Measurements from ENCODE around the gene PXMP2. TPM values are rescaled to one million over a fixed set of nuclear protein-coding genes. Genes with fewer than 3 reads are reported as not detected.

Gene PXMP2
- total and polyA plus RNA-seq, 11 donors, result 23.9 to 149 (median 39.7) TPM

GRCh38 chr12:132717011-132717410, 29.6 kb downstream of the PXMP2 start:
- Histone ChIP-seq H3K36me3 (peaks cover 0 to 68% (median 63%) of the 10 kb centered on the region in 9 donors), H3K9me3 (no peaks in the 10 kb centered on the region), H3K27ac (no peak overlapping the region), H3K4me1 (peaks cover 0 to 9% (median 3%) of the 10 kb centered on the region in 12 donors), H3K4me3 (no peak overlapping the region), H3K27me3 (no peaks in the 10 kb centered on the region)
- 89 to 94% (median 90%) methylated on average over 17 of the region's 17 CpGs for WGBS, 4 donors
- intact Hi-C loops (cut with DNase I), result no loop called here
- no peak for ATAC-seq
- TF ChIP-seq POLR2A (IDR thresholded peaks at IDR 0.05), result no peak
- no peak for TF ChIP-seq CTCF (IDR thresholded peaks at IDR 0.05)
- DNase-seq, result peak in 1 of 5 donors; percentile 43

GRCh38 chr12:132717531-132718387, 30.4 kb downstream of the PXMP2 start:
- DNase-seq (peak in 1 of 5 donors; percentile 44), ATAC-seq (peak in 1 of 4 donors; percentile 5)
- no peak for TF ChIP-seq CTCF (IDR thresholded peaks at IDR 0.05)
- TF ChIP-seq POLR2A (IDR thresholded peaks at IDR 0.05), result no peak
- no peak overlapping the region for H3K4me3 ChIP-seq
- no peaks in the 10 kb centered on the region for H3K9me3 ChIP-seq
- intact Hi-C loops (cut with DNase I), result no loop called here
- no peak overlapping the region for H3K27ac ChIP-seq
- no peaks in the 10 kb centered on the region for H3K27me3 ChIP-seq
- peaks cover 0 to 4% (median 0%) of the 10 kb centered on the region in 12 donors for H3K4me1 ChIP-seq
- WGBS, 4 donors, result 93 to 95% (median 95%) methylated on average over 25 to 61 of the region's 61 CpGs
- H3K36me3 ChIP-seq, result peaks cover 0 to 75% (median 70%) of the 10 kb centered on the region in 9 donors

GRCh38 chr12:132718644-132719043, 31.3 kb downstream of the PXMP2 start:
- no peak for ATAC-seq
- TF ChIP-seq POLR2A (IDR thresholded peaks at IDR 0.05), result no peak
- TF ChIP-seq CTCF (IDR thresholded peaks at IDR 0.05), result no peak
- intact Hi-C loops (cut with DNase I), result no loop called here
- peak in 1 of 5 donors; percentile 51 for DNase-seq
- no peaks in the 10 kb centered on the region for H3K9me3 ChIP-seq
- no peak overlapping the region for H3K27ac ChIP-seq
- peaks cover 0 to 5% (median 0%) of the 10 kb centered on the region in 12 donors for H3K4me1 ChIP-seq
- H3K27me3 ChIP-seq, result no peaks in the 10 kb centered on the region
- peaks cover 0 to 84% (median 79%) of the 10 kb centered on the region in 9 donors for H3K36me3 ChIP-seq
- WGBS, 4 donors, result 92 to 97% (median 92%) methylated on average over 15 to 21 of the region's 21 CpGs
- H3K4me3 ChIP-seq, result no peak overlapping the region

GRCh38 chr12:132719141-132719953, 32.0 kb downstream of the PXMP2 start:
- intact Hi-C loops (cut with DNase I), result no loop called here

More at GRCh38 chr12:132719141-132719953, 32.0 kb downstream of the PXMP2 start:
- no peak for ATAC-seq
- TF ChIP-seq CTCF (IDR thresholded peaks at IDR 0.05), result no peak
- no peak for TF ChIP-seq POLR2A (IDR thresholded peaks at IDR 0.05)
- 88 to 95% (median 93%) methylated on average over 30 to 31 of the region's 31 CpGs for WGBS, 4 donors
- Histone ChIP-seq H3K4me3 (no peak overlapping the region), H3K36me3 (peaks cover 0 to 91% (median 86%) of the 10 kb centered on the region in 9 donors), H3K9me3 (no peaks in the 10 kb centered on the region), H3K27ac (no peak overlapping the region), H3K27me3 (no peaks in the 10 kb centered on the region), H3K4me1 (peaks cover 0 to 5% (median 0%) of the 10 kb centered on the region in 12 donors)
- DNase-seq, result peak in 1 of 5 donors; percentile 43

All from heart left ventricle (tissue), 16 donors.